Ishikawa (cell line): ENCODE results near the gene COL18A1.

Experiments
- CEBPB ChIP-seq: IDR thresholded peaks from 2 replicates; pipeline ENCODE4 v1.6.1; 2012
- CREB1 ChIP-seq: IDR thresholded peaks from 2 replicates; pipeline ENCODE4 v1.6.1; 2012; ENCODE audit warnings: low read depth
- EGR1 ChIP-seq: IDR thresholded peaks from 2 replicates; pipeline ENCODE4 v1.6.1; 2012
- EP300 ChIP-seq: IDR thresholded peaks from 2 replicates; pipeline ENCODE4 v1.6.1; 2012; ENCODE audit warnings: borderline replicate concordance
- FOXM1 ChIP-seq: IDR thresholded peaks from 2 replicates; pipeline ENCODE4 v1.6.1; 2012; ENCODE audit warnings: low read depth, borderline replicate concordance
- NFIC ChIP-seq: IDR thresholded peaks from 2 replicates; pipeline ENCODE4 v1.6.1; 2012
- RAD21 ChIP-seq: IDR thresholded peaks from 2 replicates; pipeline ENCODE4 v1.6.1; 2012; ENCODE audit warnings: low read depth
- REST ChIP-seq: IDR thresholded peaks from 2 replicates; pipeline ENCODE4 v1.6.1; 2012; ENCODE audit warnings: low read depth, mild to moderate bottlenecking
- TAF1 ChIP-seq: IDR thresholded peaks from 2 replicates; pipeline ENCODE4 v1.6.1; 2012; ENCODE audit warnings: low read depth, mild to moderate bottlenecking
- TCF12 ChIP-seq: IDR thresholded peaks from 2 replicates; pipeline ENCODE4 v1.6.1; 2012; ENCODE audit warnings: low read depth
- TEAD4 ChIP-seq: IDR thresholded peaks from 2 replicates; pipeline ENCODE4 v1.6.1; 2012
- YY1 ChIP-seq: IDR thresholded peaks from 2 replicates; pipeline ENCODE4 v1.6.1; 2012; ENCODE audit warnings: low read depth
- ZBTB7A ChIP-seq: IDR thresholded peaks from 2 replicates; pipeline ENCODE4 v1.6.1; 2012; ENCODE audit warnings: low read depth
- TF ChIP-seq, protein P1 (sequence below): IDR thresholded peaks from 2 replicates; pipeline ENCODE4 v1.6.1; 2012
- TF ChIP-seq, protein P2 (sequence below): IDR thresholded peaks from 2 replicates; pipeline ENCODE4 v1.6.1; 2012

The COL18A1 gene

DNA sequence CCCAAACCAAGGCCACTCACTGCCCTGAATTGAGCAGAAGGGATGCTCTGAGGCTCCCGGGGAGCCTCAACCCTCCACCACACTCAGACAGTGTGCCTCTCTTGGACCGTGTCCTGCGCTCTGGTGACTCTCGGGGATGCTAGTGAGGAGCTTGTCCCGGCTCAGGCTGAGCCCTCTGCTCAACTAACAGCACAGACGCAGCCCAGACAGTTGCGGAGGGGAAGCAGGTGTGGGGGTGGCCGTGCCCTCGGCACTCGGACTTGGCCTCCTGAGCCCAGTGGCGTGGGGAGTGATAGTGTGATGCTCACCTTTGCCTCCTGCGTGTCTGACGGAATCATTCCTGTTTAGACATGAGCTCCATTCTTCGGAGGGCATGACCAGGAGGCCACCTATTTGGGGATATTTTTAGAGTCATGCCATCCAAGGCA is 152.7 kb downstream of the COL18A1 start:
- TF ChIP-seq REST (no peak), YY1 (no peak)

GRCh38 chr21:45558044-45558721 is 153.2 kb downstream of the COL18A1 start:
- TF ChIP-seq REST (no peak), ZBTB7A (no peak), EP300 (no peak), EGR1 (no peak), FOXM1 (no peak), TCF12 (no peak), TAF1 (no peak), RAD21 (no peak), CEBPB (no peak), TEAD4 (no peak), CREB1 (no peak), YY1 (no peak), NFIC (no peak)
- TF ChIP-seq, protein P1, sequence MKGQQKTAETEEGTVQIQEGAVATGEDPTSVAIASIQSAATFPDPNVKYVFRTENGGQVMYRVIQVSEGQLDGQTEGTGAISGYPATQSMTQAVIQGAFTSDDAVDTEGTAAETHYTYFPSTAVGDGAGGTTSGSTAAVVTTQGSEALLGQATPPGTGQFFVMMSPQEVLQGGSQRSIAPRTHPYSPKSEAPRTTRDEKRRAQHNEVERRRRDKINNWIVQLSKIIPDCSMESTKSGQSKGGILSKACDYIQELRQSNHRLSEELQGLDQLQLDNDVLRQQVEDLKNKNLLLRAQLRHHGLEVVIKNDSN: no peak
- TF ChIP-seq, protein P2, sequence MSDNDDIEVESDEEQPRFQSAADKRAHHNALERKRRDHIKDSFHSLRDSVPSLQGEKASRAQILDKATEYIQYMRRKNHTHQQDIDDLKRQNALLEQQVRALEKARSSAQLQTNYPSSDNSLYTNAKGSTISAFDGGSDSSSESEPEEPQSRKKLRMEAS: no peak

- TF ChIP-seq YY1 (no peak), TCF12 (no peak), FOXM1 (no peak), REST (no peak), NFIC (no peak), RAD21 (no peak), EP300 (no peak), CREB1 (no peak), EGR1 (no peak), TEAD4 (no peak), ZBTB7A (no peak), CEBPB (no peak), TAF1 (no peak)
- TF ChIP-seq, protein P2: no peak
- TF ChIP-seq, protein P1: no peak
Measured at GRCh38 chr21:45559216-45560105, 154.5 kb downstream of the COL18A1 start.
